ENCODE results near the gene ORAI2.
"Not testable (repeated sequence)": the region's sequence is repeated elsewhere in the genome, so short reads cannot be mapped to it uniquely, and the experiment has no call there.

ORAI2 gene

GRCh38 chr7:102469351-102469971 lies 36.1 kb downstream of the ORAI2 start:
- no peak for DNase-seq (ENCODE audit: low spot score)

DNA sequence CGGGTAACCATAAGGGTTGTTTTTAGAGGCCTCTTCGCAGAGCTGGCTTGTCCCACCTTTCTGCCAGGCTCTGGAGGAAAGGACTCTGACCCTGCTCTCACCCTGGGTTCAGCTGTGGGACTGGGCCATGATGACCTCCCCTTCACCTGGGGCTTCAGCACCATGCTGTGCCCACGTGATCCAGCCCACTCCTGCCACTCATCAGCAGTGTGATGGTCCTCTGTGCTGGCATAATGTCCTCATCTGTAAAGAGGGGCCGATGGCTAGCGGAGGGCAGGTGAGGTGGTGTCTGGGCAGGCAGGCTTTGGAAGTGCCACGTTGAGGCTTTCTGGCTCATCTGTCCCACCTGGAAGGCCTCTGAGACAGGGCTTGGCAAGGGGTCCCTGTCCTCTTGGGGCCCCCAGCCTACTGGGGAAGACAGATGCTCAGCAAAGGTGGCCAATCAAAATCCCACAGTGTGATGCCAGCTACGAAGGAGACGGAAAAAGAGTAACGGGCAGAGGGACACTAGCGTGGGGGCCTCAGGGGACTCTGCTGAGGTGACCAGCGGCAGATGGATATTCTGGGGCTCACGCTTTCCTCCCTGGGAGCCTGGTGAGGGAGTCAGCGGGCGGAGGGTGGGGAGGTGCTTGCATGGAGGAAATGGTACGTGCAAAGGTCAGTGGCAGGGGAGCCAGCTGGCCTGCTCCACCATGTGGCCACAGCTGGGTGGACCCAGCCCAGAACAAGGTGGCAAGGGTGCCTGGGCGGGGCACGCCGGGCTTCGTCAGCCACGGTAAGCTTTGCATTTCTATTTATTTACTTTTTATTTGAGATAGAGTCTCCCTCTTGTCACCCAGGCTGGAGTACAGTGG lies 36.8 kb downstream of the ORAI2 start:
- DNase-seq (ENCODE audit: low spot score): no peak

GRCh38 chr7:102471791-102472125 lies 38.4 kb downstream of the ORAI2 start:
- DNase-seq (ENCODE audit: low spot score): no peak

DNA sequence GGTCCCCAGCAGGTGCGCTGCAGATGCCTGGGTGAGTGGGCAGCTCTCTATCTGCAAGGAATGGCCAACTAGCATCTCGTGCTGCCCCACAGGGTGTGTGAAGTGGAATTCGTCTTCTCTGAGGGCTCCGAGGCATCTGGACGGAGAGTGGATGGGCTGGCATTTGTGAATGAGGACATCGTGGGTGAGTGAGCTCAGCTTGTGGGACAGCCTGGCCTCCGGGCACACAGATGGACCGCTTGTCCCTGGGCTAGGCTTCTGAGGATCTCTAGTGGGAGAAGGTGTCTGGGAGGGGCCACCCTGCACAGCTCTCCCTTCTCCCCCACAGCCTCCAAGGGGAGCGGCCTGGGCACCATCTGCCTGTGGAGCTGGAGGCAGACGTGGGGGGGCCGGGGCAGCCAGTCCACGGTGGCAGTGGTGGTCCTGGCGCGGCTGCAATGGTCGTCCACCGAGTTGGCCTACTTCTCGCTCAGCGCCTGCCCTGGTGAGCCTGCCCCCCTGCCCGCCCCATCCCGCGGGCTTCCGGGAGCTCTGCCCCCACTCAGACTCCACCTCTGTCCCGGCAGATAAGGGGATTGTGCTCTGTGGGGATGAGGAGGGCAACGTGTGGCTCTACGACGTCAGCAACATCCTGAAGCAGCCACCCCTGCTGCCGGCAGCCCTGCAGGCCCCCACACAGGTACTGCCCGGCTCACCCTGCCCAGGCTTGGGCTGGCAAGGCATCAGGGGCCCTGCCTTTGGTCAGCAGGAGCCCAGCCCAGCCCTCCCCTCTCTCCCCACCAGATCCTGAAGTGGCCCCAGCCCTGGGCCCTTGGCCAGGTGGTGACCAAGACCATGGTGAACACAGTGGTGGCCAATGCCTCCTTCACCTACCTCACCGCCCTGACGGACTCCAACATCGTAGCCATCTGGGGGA lies 39.0 kb downstream of the ORAI2 start:
- DNase-seq (ENCODE audit: low spot score): no peak

DNA sequence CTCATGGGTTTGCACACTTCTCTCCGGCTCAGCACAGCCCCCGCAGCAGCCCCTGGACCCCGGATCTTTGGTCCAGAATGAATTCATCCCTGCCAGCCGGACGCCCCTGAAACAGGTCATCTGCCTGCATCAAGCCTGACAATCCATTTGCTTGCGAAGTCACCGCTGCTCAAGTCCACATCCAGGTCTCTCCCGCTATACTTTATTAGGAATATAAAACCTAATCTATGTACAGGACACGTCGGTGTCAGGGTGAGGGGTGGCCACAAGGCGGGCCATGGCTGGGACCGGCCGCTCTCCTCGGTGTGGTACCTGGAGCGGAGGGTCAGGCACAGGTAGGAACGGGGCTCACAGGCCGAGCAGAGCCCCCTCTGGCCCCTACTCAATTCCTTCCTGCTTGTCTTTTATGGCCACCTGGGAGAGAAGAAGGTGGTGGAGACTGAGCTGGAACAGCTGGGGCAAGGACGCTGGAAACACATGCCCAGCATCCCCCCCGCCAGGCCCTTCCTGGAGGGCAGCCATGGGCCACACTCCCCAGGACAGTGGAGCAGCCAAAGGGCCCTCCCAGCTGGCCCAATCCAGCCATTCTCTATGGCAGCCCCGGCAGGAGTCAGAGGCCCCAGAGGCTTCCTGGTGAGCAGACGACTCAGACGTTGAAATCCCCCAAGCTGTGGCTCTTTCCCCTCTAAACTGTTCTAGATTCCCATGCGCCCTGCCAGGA lies 40.1 kb downstream of the ORAI2 start:
- no peak for DNase-seq (ENCODE audit: low spot score)

- not testable (repeated sequence) for DNase-seq (ENCODE audit: low spot score)
Measured at GRCh38 chr7:102474116-102474515, 40.7 kb downstream of the ORAI2 start.

DNA sequence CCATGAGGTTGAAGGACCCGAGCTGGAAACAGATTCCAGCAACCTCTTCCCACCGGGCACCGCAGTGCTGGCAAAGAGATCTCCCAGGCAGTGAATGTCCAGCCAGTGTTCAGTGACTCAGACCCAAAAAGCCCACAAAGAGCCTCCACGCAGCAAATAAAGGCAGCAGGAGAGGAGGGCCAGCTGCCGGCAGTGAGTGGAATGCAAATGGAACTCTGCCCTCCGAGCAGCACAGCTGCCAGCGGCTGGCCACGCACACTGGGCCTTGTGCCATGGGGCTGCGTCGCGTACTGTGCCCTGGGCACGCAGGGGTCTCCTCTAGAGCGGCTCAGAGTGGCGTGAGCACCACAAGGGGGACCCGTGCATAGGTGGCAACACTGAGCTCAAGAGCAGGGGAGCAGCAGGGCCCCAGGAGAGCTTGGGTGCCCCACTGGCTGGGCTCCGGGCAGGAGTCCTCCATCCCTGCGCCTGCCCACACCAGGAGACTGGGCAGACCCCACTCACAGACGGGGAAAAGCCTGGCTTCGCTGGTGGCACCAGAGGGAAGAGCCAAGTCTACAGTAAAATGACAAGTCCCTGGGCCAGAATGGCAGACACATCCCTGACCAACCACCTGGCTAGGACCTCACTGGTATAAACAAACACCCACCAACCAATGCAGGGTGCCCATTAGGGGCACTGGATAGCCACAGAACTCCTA lies 41.5 kb downstream of the ORAI2 start:
- not testable (repeated sequence) for DNase-seq (ENCODE audit: low spot score)

GRCh38 chr7:102478314-102479208 lies 45.2 kb downstream of the ORAI2 start, which contains the start of gene POLR2J:
Gene POLR2J, minus strand, starts transcription at chr7:102478922. Its CDS starts 62 bp downstream, at chr7:102478860.
- DNase-seq (ENCODE audit: low spot score): not testable (repeated sequence)

GRCh38 chr7:102479209-102479584 lies 45.8 kb downstream of the ORAI2 start:
- not testable (repeated sequence) for DNase-seq (ENCODE audit: low spot score)

GRCh38 chr7:102479982-102480637 lies 46.7 kb downstream of the ORAI2 start:
- not testable (repeated sequence) for DNase-seq (ENCODE audit: low spot score)

- not testable (repeated sequence) for DNase-seq (ENCODE audit: low spot score)
Measured at GRCh38 chr7:102481962-102482361, 48.6 kb downstream of the ORAI2 start.

DNA sequence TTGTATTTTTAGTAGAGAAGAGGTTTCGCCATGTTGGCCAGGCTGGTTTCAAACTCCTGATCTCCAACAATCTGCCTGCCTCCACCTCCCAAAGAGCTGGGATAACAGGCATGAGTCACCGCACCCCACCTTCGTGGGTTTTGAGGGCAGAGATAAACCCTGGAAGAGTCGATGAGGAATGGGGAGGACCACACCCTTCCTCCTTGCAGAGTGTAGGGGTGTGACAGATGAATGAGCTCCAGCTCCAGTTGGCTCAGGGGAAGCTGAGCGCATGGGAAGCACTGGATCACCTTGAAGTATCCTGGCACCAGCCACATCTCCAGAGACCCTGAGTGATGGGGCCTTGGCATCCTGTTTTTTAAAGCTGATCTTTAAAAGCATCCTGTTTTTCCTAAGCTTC lies 50.9 kb downstream of the ORAI2 start:
- DNase-seq (ENCODE audit: low spot score): not testable (repeated sequence)

GRCh38 chr7:102490529-102491075 lies 57.2 kb downstream of the ORAI2 start:
- not testable (repeated sequence) for DNase-seq (ENCODE audit: low spot score)

GRCh38 chr7:102493220-102493935 lies 60.0 kb downstream of the ORAI2 start:
- DNase-seq (ENCODE audit: low spot score): not testable (repeated sequence)

DNA sequence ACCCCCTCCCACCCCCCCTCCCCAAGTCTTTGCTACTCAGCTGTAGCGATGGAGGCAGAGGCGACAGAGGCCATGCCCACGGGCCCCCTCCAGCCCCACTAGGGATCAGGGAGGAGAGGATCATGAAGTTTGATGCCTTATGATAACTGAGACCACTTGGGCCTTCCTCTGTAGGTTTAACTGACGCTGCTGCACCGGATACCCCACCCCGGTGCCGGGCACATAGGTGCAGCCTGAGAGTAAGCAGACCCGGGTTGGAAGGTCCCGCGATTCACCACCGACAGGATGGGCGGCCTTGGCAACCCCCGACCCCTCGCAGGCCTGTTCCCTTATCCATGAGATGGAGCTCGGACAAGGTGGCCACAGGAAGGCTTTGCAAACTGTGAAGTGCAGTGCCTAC lies 60.7 kb downstream of the ORAI2 start:
- DNase-seq (ENCODE audit: low spot score): not testable (repeated sequence)

DNA sequence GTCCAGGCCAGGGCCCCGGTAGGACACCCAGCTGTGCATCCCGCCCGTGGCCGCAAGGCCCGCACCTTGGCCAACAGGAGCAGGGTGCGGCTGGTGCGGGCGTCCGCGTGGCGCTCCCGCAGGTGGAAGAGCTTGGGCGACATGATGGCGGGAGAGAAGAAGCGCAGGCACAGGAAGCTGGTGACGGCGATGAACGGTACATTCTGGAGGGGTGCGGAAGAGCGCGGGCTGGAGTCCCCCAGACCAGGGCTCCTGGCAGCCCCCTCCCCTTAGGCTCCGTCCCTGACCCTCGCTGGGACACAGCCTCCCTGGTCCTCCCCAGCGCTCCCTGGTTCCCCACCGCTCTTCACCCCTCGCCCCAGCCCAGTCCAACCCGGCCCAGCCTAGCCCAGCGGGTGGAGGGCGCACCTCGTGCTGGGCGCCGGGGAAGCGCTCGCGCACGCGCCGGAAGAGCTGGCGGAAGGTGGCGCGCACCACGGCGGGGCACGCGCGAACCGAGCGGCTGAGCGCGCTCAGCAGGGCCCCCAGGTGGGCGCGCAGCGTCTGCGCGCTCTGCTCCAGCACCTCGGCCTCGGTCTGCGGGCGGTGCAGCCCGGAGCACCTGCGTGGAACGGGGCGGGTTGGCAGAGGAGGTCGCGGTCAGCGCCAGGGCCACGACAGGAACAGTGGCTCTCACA lies 61.2 kb downstream of the ORAI2 start:
- DNase-seq (ENCODE audit: low spot score): not testable (repeated sequence)

GRCh38 chr7:102496861-102497260 lies 63.5 kb downstream of the ORAI2 start:
- not testable (repeated sequence) for DNase-seq (ENCODE audit: low spot score)

DNA sequence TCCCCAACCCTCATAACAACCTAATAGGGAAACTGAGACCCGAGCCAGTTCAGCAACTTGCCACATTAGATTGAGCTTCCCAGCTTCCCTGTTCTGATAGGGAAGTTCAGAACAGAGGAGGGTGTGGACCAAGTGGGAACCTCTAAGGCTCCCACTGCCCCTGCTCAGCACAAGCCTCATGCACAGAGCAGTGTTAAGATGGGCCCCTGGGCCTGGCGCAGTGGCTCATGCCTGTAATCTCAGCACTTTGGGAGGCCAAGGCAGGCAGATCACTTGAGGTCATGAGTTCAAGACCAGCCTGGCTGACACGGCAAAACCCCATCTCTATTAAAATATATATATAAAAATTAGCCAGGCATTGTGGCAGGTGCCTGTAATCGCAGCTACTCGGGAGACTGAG lies 63.9 kb downstream of the ORAI2 start:
- not testable (repeated sequence) for DNase-seq (ENCODE audit: low spot score)

All from D341Med (cell line).